Suprapubic skin (tissue), 3 donors: ENCODE results near the gene CTDSP1.

Source experiments
- CTCF ChIP-seq, 2 donors: fragments of 200-600 bp in 1 of 2; fragments of 450-650 bp in 1 of 2; sonication (generic) in 1 of 2; IDR thresholded peaks; one replicate each; pipeline ENCODE4 v1.5.1; 2016 to 2019; ENCODE audit warnings: antibody characterized with exemption in 2 of 2, mild to moderate bottlenecking in 1 of 2, moderate library complexity in 1 of 2
- EP300 ChIP-seq: sonication (generic); formaldehyde crosslinking; IDR thresholded peaks from one replicate; pipeline ENCODE4 v1.6.1; 2017; ENCODE audit warnings: antibody characterized with exemption
- POLR2A ChIP-seq, 2 donors: fragments of 450-650 bp; IDR thresholded peaks; one replicate each; pipeline ENCODE4 v1.6.1; 2017; ENCODE audit warnings: antibody characterized with exemption in 2 of 2, mild to moderate bottlenecking in 2 of 2, moderate library complexity in 2 of 2

GRCh38 chr2:218368621-218369153 lies 31.0 kb upstream of the CTDSP1 start:
- TF ChIP-seq CTCF (IDR thresholded peaks at IDR 0.05) (no peak), POLR2A (IDR thresholded peaks at IDR 0.05) (no peak), EP300 (no peak)
